IMR-90 (cell line): ENCODE data around the gene CXCR2. TPM values are rescaled to one million over a fixed set of nuclear protein-coding genes. Genes with fewer than 3 reads are reported as not detected.

Experiments
- ATAC-seq: fragments of 200-7000 bp; cut with Tn5 transposase; 2 replicates; pipeline ENCODE4 v1.9.1; 2020; ENCODE audit warnings: low read depth, mild to moderate bottlenecking, moderate library complexity
- BruUV-seq: library from RNA; stranded (reverse); fragments of 400-500 nt; replicated peaks from 2 replicates; lab custom pipeline; 2021; lab: Mats Ljungman, UMichigan
- CTCF ChIA-PET: fragments of 300-600 bp; formaldehyde crosslinking; extraction: SDS; loops from one replicate; lab custom pipeline; 2021; ENCODE audit warnings: antibody characterized with exemption; lab: Yijun Ruan, JAX
- POLR2A ChIA-PET: fragments of 300-600 bp; sonication (Branson Sonifier 250); formaldehyde crosslinking; loops from one replicate; lab custom pipeline; 2022; ENCODE audit warnings: antibody characterized with exemption; ENCODE audit not compliant: unreplicated experiment; lab: Charles Lee
- DNase-seq: peaks from one replicate; pipeline ENCODE4 v3.0.0; 2013
- H2AFZ ChIP-seq: replicated peaks from 2 replicates; pipeline ENCODE3; 2013; ENCODE audit warnings: low read length, mild to moderate bottlenecking; ENCODE audit not compliant: poor library complexity
- H2AK5ac ChIP-seq: 2 replicates; pipeline ENCODE4 v1.6.1; 2013; ENCODE audit warnings: low read depth, low read length, inconsistent platforms
- H2AK9ac ChIP-seq: replicated peaks from 2 replicates; pipeline ENCODE3; 2013; ENCODE audit warnings: mild to moderate bottlenecking, low read depth, low read length, moderate library complexity; ENCODE audit not compliant: poor library complexity
- H2BK120ac ChIP-seq: 2 replicates; pipeline ENCODE4 v1.6.1; 2013; ENCODE audit warnings: low read depth, low read length, inconsistent platforms
- H2BK15ac ChIP-seq: 3 replicates; pipeline ENCODE4 v1.6.1; 2013; ENCODE audit warnings: low read depth, low read length, inconsistent platforms
- H2BK20ac ChIP-seq: 2 replicates; pipeline ENCODE4 v1.6.1; 2013; ENCODE audit warnings: low read depth, mild to moderate bottlenecking, inconsistent platforms, low read length, moderate library complexity
- H2BK5ac ChIP-seq: 2 replicates; pipeline ENCODE4 v1.6.1; 2013; ENCODE audit warnings: mild to moderate bottlenecking, low read depth, low read length, inconsistent platforms; ENCODE audit not compliant: poor library complexity, severe bottlenecking
- H3K14ac ChIP-seq: replicated peaks from 2 replicates; pipeline ENCODE4 v1.6.1; 2013; ENCODE audit warnings: low read depth, low read length, inconsistent platforms
- H3K18ac ChIP-seq: 2 replicates; pipeline ENCODE4 v1.6.1; 2013; ENCODE audit warnings: low read depth, low read length, control low read depth
- H3K23ac ChIP-seq: 2 replicates; pipeline ENCODE4 v1.6.1; 2013; ENCODE audit warnings: low read depth, low read length, inconsistent platforms
- H3K27ac ChIP-seq: 2 replicates; pipeline ENCODE4 v1.5.1; 2013; ENCODE audit warnings: mild to moderate bottlenecking, control low read depth, low read length; ENCODE audit not compliant: insufficient read depth
- H3K27me3 ChIP-seq: 2 replicates; pipeline ENCODE4 v1.6.1; 2013; ENCODE audit warnings: low read length; ENCODE audit not compliant: control insufficient read depth, insufficient read depth
- H3K36me3 ChIP-seq: 2 replicates; pipeline ENCODE4 v1.6.1; 2013; ENCODE audit warnings: low read length, mixed read lengths; ENCODE audit not compliant: control insufficient read depth, insufficient read depth
- H3K4ac ChIP-seq: 2 replicates; pipeline ENCODE4 v1.6.1; 2013; ENCODE audit warnings: low read depth, low read length, inconsistent platforms
- H3K4me1 ChIP-seq: 2 replicates; pipeline ENCODE4 v1.6.1; 2013; ENCODE audit warnings: low read length, mixed read lengths; ENCODE audit not compliant: control insufficient read depth, insufficient read depth
- H3K4me2 ChIP-seq: 2 replicates; pipeline ENCODE4 v1.6.1; 2013; ENCODE audit warnings: low read depth, mild to moderate bottlenecking, control low read depth, low read length, moderate library complexity
- H3K4me3 ChIP-seq: 2 replicates; pipeline ENCODE4 v1.5.1; 2013; ENCODE audit warnings: low read depth, mild to moderate bottlenecking, control low read depth, low read length, moderate library complexity; ENCODE audit not compliant: insufficient read depth
- H3K56ac ChIP-seq: 2 replicates; pipeline ENCODE4 v1.6.1; 2013; ENCODE audit warnings: low read length, inconsistent platforms; ENCODE audit not compliant: insufficient read depth; ENCODE audit errors: extremely low read depth
- H3K79me1 ChIP-seq, 2 experiments: 2 replicates each; pipeline ENCODE4 v1.6.1; 2013; ENCODE audit warnings: low read length in 2 of 2, inconsistent platforms in 1 of 2, low read depth in 1 of 2
- H3K9ac ChIP-seq: 2 replicates; pipeline ENCODE4 v1.6.1; 2013; ENCODE audit warnings: low read depth, low read length, control low read depth
- H3K9me1 ChIP-seq: 2 replicates; pipeline ENCODE4 v1.6.1; 2013; ENCODE audit warnings: low read length, inconsistent platforms; ENCODE audit not compliant: insufficient read depth
- H3K9me3 ChIP-seq: 2 replicates; pipeline ENCODE4 v1.6.1; 2013; ENCODE audit warnings: low read length; ENCODE audit not compliant: control insufficient read depth, insufficient read depth
- H4K20me1 ChIP-seq: 2 replicates; pipeline ENCODE4 v1.6.1; 2013; ENCODE audit warnings: low read length, inconsistent platforms; ENCODE audit not compliant: insufficient read depth
- H4K5ac ChIP-seq: 2 replicates; pipeline ENCODE4 v1.6.1; 2013; ENCODE audit warnings: mild to moderate bottlenecking, low read depth, low read length, control low read depth
- H4K8ac ChIP-seq, 2 experiments: 2 replicates each; pipeline ENCODE4 v1.6.1; 2013; ENCODE audit warnings: low read depth in 2 of 2, low read length in 2 of 2, control low read depth in 1 of 2, inconsistent platforms in 1 of 2
- H4K91ac ChIP-seq: 2 replicates; pipeline ENCODE4 v1.6.1; 2013; ENCODE audit warnings: low read depth, low read length, inconsistent platforms; ENCODE audit not compliant: insufficient read depth
- BHLHE40 ChIP-seq: fragments of 150-350 bp; IDR thresholded peaks from 2 replicates; pipeline ENCODE4 v1.6.1; 2016; ENCODE audit warnings: mild to moderate bottlenecking, low read depth, low read length
- CEBPB ChIP-seq: IDR thresholded peaks from 2 replicates; pipeline ENCODE4 v1.6.1; 2012; ENCODE audit warnings: low read depth, low read length, improper control_type of control experiment
- CHD1 ChIP-seq: IDR thresholded peaks from 2 replicates; pipeline ENCODE4 v1.6.1; 2012; ENCODE audit warnings: low read depth, low read length, improper control_type of control experiment
- CTCF ChIP-seq: conservative IDR thresholded peaks from 2 replicates; pipeline ENCODE4 v1.5.1; 2012; ENCODE audit warnings: mild to moderate bottlenecking, low read depth, low read length, improper control_type of control experiment
- ELK1 ChIP-seq: fragments of 150-350 bp; IDR thresholded peaks from 2 replicates; pipeline ENCODE4 v1.6.1; 2016; ENCODE audit warnings: low read depth, mild to moderate bottlenecking, low read length, moderate library complexity, borderline replicate concordance
- FOS ChIP-seq: fragments of 150-350 bp; IDR thresholded peaks from 2 replicates; pipeline ENCODE4 v1.6.1; 2016; ENCODE audit warnings: low read depth, low read length
- MAFK ChIP-seq: IDR thresholded peaks from 2 replicates; pipeline ENCODE4 v1.6.1; 2012; ENCODE audit warnings: low read depth, low read length, improper control_type of control experiment
- MAZ ChIP-seq: IDR thresholded peaks from 2 replicates; pipeline ENCODE4 v1.6.1; 2012; ENCODE audit warnings: low read depth, mild to moderate bottlenecking, low read length, improper control_type of control experiment, moderate library complexity, borderline replicate concordance
- MXI1 ChIP-seq: IDR thresholded peaks from 2 replicates; pipeline ENCODE4 v1.6.1; 2012; ENCODE audit warnings: low read depth, mild to moderate bottlenecking, low read length, moderate library complexity, borderline replicate concordance
- NFE2L2 ChIP-seq: fragments of 150-350 bp; IDR thresholded peaks from 2 replicates; pipeline ENCODE4 v1.6.1; 2016; ENCODE audit warnings: low read depth, mild to moderate bottlenecking, low read length
- POLR2A ChIP-seq: IDR thresholded peaks from 2 replicates; pipeline ENCODE4 v1.6.1; 2012; ENCODE audit warnings: mild to moderate bottlenecking, low read depth, low read length
- RFX5 ChIP-seq: IDR thresholded peaks from 2 replicates; pipeline ENCODE4 v1.8.0; 2012; ENCODE audit warnings: low read depth, mild to moderate bottlenecking, low read length, moderate library complexity
- USF2 ChIP-seq: fragments of 150-350 bp; IDR thresholded peaks from 2 replicates; pipeline ENCODE4 v1.6.1; 2017; ENCODE audit warnings: mild to moderate bottlenecking, antibody characterized with exemption, low read length, low read depth
- WGBS, 2 experiments: methylation state at CpG; one replicate each; pipeline versions ENCODE4 v1.1.5 to v1.1.7; 2013; ENCODE audit warnings: missing lambda C conversion rate in 2 of 2; ENCODE audit not compliant: insufficient read length in 1 of 2; ENCODE audit errors: extremely low coverage in 2 of 2; 5-methylcytosine and 5-hydroxymethylcytosine counted together
- dilution Hi-C: fragments of 300-500 bp; cut with HindIII; formaldehyde crosslinking; loops from one replicate; pipeline ENCODE4 v1.14.3; 2018; ENCODE audit warnings: low sequenced_read_pairs; ENCODE audit not compliant: unreplicated experiment
- in situ Hi-C: fragments of 300-500 bp; cut with MboI; formaldehyde crosslinking; loops from 3 replicates; pipeline ENCODE4 v1.14.3; 2019; ENCODE audit warnings: low sequenced_read_pairs, inconsistent platforms, mixed read lengths
- intact Hi-C: fragments of 100-400 bp; cut with micrococcal nuclease; formaldehyde crosslinking; loops from 2 replicates; pipeline ENCODE4 v1.10.0; 2022
- polyA plus RNA-seq, 3 experiments: library from polyadenylated mRNA; depleted of rRNA; stranded (reverse); fragments of >200 nt; gene quantifications; 2 replicates each; pipeline ENCODE4 v1.2.3, GENCODE V29; 2012; ENCODE audit warnings: low replicate concordance in 1 of 3
- total RNA-seq: library from RNA; depleted of rRNA; stranded (reverse); fragments of >200 nt; gene quantifications from 2 replicates; pipeline ENCODE4 v1.2.3, GENCODE V29; 2012

CXCR2 gene
- total and polyA plus RNA-seq, 2 of the 4 experiments (the other 2 are of a cell fraction), result not detected

- dilution Hi-C loops, result no loop called here
- ATAC-seq, result no peak
Measured at GRCh38 chr2:218138047-218138446, 12.2 kb downstream of the CXCR2 start.

More at GRCh38 chr2:218138047-218138446, 12.2 kb downstream of the CXCR2 start:
- Histone ChIP-seq H3K4me1 (no peaks in the 10 kb centered on the region), H3K27ac (no peak overlapping the region), H4K91ac (no peak overlapping the region), H2BK20ac (no peak overlapping the region), H3K36me3 (no peaks in the 10 kb centered on the region), H4K5ac (no peak overlapping the region), H3K9me3 (no peaks in the 10 kb centered on the region), H3K4ac (no peak overlapping the region), H2AFZ (no peak overlapping the region), H2BK15ac (no peak overlapping the region), H2AK9ac (no peak overlapping the region), H2AK5ac (no peak overlapping the region), H2BK120ac (no peak overlapping the region), H3K27me3 (peaks cover 51% of the 10 kb centered on the region), H3K14ac (no peak overlapping the region), H3K9ac (no peak overlapping the region), H3K4me3 (no peak overlapping the region), H3K56ac (no peak overlapping the region), H3K18ac (no peak overlapping the region), H3K79me1 (no peaks in the 10 kb centered on the region), H4K8ac (no peak overlapping the region), H2BK5ac (no peak overlapping the region), H3K23ac (no peak overlapping the region), H3K4me2 (no peak overlapping the region), H4K20me1 (no peaks in the 10 kb centered on the region), H3K9me1 (no peaks in the 10 kb centered on the region)
- TF ChIP-seq RFX5, result no peak
- TF ChIP-seq MXI1, result no peak
- TF ChIP-seq CTCF, result no peak
- TF ChIP-seq USF2, result no peak
- no peak for TF ChIP-seq MAZ
- no peak for TF ChIP-seq BHLHE40
- no peak for TF ChIP-seq FOS
- TF ChIP-seq NFE2L2, result no peak
- no peak for TF ChIP-seq MAFK
- no peak for TF ChIP-seq ELK1
- no peak for TF ChIP-seq POLR2A
- no peak for TF ChIP-seq CHD1
- TF ChIP-seq CEBPB, result no peak
- ChIA-PET CTCF (no interaction called here), POLR2A (no interaction called here)
- no peak for DNase-seq
- no TSS peak for BruUV-seq
- intact Hi-C loops, result no loop called here
- in situ Hi-C loops, result no loop called here
- 46% methylated on average over 4 of the region's 4 CpGs; no CpG with 5 or more reads in 1 of the 2 experiments for WGBS, 2 experiments
